Erythroblast (primary cell): ENCODE data around the gene RAB11FIP2.

ENCODE experiments used
- GATA1 ChIP-seq: IDR thresholded peaks from 2 replicates; pipeline ENCODE4 v1.6.1; 2011; ENCODE audit warnings: low read depth, mild to moderate bottlenecking, control low read depth, low read length, moderate library complexity
- POLR2A ChIP-seq: IDR thresholded peaks from 2 replicates; pipeline ENCODE4 v1.6.1; 2011; ENCODE audit warnings: mild to moderate bottlenecking, low read length

DNA sequence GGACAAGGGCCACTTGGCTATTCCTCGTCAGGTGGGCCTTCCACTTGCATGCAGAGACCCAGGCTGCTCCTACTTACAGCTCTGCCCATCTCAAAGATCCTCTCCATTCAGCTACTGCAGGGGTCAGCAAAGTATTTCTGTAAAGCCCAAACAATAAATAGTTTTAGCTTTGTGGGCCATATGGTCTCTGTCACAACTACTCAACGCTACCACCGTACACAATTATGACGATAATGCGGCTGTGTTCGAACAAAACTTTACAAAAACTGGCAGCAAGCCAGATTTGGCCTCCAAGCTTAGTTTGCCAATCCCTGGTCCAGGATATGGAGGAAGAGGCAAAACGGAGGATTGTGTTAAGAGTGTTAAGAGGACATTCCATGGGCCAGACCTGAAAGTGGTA lies 12.8 kb downstream of the RAB11FIP2 start:
- TF ChIP-seq POLR2A, result no peak
- TF ChIP-seq GATA1, result no peak
